ENCODE measurements around the gene S100A10.
A peak's percentile ranks its signal among the peaks of the same experiment; 100 is the strongest.

S100A10 gene

DNA sequence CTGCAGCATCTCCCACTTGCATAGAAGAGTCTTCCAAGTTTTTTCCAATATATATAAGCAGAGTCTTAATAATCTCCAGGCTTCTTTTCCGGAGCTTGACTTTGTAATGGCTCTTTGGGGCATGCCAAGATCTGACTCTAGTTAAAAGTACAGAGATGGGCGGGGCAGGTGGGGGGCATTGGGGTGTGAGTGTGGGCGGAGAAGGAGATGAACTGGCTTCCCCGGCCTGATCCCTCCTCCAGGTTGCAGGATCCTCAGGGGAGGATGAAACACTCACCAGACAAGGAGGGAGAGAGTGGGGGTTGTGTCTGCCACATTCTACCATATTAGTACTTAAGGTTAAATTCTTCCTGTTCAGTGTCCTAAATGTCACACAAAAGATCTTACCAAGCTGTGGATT is 23.0 kb downstream of the S100A10 start:
- no peaks in the 10 kb centered on the region for H3K36me3 ChIP-seq (replicated peaks)
- no peak overlapping the region for H3K4me3 ChIP-seq (ENCODE audit: low read depth, low read length)
- no peaks in the 10 kb centered on the region for H3K27me3 ChIP-seq (replicated peaks)
- TF ChIP-seq, protein P1, sequence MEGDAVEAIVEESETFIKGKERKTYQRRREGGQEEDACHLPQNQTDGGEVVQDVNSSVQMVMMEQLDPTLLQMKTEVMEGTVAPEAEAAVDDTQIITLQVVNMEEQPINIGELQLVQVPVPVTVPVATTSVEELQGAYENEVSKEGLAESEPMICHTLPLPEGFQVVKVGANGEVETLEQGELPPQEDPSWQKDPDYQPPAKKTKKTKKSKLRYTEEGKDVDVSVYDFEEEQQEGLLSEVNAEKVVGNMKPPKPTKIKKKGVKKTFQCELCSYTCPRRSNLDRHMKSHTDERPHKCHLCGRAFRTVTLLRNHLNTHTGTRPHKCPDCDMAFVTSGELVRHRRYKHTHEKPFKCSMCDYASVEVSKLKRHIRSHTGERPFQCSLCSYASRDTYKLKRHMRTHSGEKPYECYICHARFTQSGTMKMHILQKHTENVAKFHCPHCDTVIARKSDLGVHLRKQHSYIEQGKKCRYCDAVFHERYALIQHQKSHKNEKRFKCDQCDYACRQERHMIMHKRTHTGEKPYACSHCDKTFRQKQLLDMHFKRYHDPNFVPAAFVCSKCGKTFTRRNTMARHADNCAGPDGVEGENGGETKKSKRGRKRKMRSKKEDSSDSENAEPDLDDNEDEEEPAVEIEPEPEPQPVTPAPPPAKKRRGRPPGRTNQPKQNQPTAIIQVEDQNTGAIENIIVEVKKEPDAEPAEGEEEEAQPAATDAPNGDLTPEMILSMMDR (IDR thresholded peaks at IDR 0.05; ENCODE audit: low read depth, low read length, missing control alignments) = no peak
- in situ Hi-C loops (cut with HindIII; ENCODE audit: low pct_ligation_motif_present, low sequenced_read_pairs) = no loop called here
- DNase-seq = no peak
- H3K27ac ChIP-seq = no peak overlapping the region

DNA sequence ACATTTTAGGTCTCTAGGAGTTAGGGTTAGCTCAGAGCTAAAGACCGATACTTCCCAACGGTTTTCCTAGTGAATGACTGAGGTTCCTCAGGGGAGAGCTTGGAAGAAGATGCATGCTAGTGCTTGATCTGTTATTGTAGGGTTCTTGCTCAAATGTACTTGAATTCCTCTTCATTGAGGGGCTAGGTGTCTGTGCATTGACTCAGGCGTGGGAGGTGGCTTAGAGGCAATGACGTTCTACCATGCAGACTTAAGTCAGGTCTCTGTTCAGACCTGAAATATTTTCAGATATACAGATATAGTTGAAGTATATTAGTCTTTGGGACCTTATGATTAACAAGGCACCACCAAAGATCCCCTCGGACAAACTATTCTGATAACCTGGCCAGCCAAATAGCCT is 23.5 kb downstream of the S100A10 start:
- Histone ChIP-seq H3K27ac (no peak overlapping the region), H3K4me3 (ENCODE audit: low read depth, low read length) (no peak overlapping the region), H3K36me3 (replicated peaks) (no peaks in the 10 kb centered on the region), H3K27me3 (replicated peaks) (no peaks in the 10 kb centered on the region)
- in situ Hi-C loops (cut with HindIII; ENCODE audit: low pct_ligation_motif_present, low sequenced_read_pairs) = no loop called here
- TF ChIP-seq, protein P1 (IDR thresholded peaks at IDR 0.05; ENCODE audit: low read depth, low read length, missing control alignments) = no peak
- no peak for DNase-seq

DNA sequence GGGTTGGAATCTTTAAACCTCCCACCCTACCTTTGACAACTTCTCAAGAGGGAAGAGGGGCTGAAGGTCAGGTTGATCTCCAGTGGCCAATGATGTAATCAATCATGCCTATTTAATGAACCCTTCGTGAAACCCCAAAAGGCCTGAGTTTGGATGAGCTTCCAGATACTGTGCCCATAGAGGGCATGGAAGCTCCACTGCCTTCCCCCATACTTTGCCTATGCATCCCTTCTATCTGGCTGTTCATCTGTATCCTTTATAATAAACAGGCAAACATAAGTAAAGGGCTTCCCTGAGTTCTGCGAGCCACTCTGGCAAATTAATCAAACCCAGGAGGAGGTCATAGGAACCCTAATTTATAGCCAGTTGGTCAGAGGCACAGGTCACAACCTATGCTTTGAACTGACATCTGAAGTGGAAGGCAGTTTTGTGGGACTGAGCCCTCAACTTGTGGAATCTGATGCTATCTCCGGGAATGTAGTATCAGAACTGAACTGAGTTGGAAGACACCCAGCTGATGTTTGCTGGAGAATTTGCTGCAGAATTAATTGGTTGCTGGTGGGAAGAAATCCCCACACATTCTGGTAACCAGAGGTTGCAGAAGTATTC is 24.8 kb downstream of the S100A10 start:
- H3K4me3 ChIP-seq (ENCODE audit: low read depth, low read length) = no peak overlapping the region
- no peaks in the 10 kb centered on the region for H3K27me3 ChIP-seq (replicated peaks)
- no peak overlapping the region for H3K27ac ChIP-seq
- in situ Hi-C loops (cut with HindIII; ENCODE audit: low pct_ligation_motif_present, low sequenced_read_pairs) = no loop called here
- TF ChIP-seq, protein P1 (IDR thresholded peaks at IDR 0.05; ENCODE audit: low read depth, low read length, missing control alignments) = no peak
- DNase-seq = no peak
- no peaks in the 10 kb centered on the region for H3K36me3 ChIP-seq (replicated peaks)

DNA sequence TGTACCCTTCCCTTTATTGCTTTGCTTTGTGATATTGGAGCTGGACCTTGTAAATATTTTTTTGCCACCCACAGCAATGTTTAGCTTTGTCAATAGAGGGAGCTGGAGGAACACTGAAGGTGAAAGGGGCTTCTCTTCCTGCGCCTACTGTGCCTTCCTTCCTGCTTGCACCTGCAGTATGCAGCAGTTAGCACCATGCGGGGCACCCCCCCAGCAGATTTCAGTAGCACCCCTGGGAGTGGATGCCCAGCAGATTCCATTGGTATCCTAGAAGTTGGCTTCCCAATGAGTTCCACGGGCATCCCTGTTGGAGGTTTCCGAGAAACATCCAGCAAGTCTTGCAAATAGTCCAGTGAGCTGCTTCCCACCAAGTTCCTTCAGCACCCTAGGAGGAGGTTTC is 25.6 kb downstream of the S100A10 start:
- Histone ChIP-seq H3K27me3 (replicated peaks) (no peaks in the 10 kb centered on the region), H3K4me3 (ENCODE audit: low read depth, low read length) (no peak overlapping the region), H3K36me3 (replicated peaks) (no peaks in the 10 kb centered on the region), H3K27ac (no peak overlapping the region)
- in situ Hi-C loops (cut with HindIII; ENCODE audit: low pct_ligation_motif_present, low sequenced_read_pairs) = no loop called here
- TF ChIP-seq, protein P1 (IDR thresholded peaks at IDR 0.05; ENCODE audit: low read depth, low read length, missing control alignments) = peak; percentile 87
- peak; percentile 43 for DNase-seq

DNA sequence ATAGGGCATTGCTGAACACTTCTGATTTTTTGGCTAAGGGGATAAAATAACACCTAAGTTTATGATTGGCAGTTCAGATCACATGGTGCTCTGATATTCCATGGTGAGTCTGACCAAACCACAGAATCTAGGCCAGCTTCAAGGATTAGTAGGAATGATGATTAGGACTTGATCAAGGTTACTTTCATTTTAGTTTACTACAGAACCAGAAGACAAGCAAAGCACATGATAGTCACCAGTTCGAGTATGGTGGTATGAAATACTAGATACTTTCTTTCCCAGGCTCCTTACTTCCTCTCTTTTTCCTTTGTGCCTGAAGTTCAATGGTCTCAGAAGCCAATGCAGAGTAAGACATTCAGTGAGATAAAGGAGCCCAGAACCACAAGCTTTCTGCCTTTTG is 26.6 kb downstream of the S100A10 start:
- no peak overlapping the region for H3K27ac ChIP-seq
- in situ Hi-C loops (cut with HindIII; ENCODE audit: low pct_ligation_motif_present, low sequenced_read_pairs) = no loop called here
- no peaks in the 10 kb centered on the region for H3K36me3 ChIP-seq (replicated peaks)
- no peak overlapping the region for H3K4me3 ChIP-seq (ENCODE audit: low read depth, low read length)
- TF ChIP-seq, protein P1 (IDR thresholded peaks at IDR 0.05; ENCODE audit: low read depth, low read length, missing control alignments) = no peak
- no peaks in the 10 kb centered on the region for H3K27me3 ChIP-seq (replicated peaks)
- no peak for DNase-seq

DNA sequence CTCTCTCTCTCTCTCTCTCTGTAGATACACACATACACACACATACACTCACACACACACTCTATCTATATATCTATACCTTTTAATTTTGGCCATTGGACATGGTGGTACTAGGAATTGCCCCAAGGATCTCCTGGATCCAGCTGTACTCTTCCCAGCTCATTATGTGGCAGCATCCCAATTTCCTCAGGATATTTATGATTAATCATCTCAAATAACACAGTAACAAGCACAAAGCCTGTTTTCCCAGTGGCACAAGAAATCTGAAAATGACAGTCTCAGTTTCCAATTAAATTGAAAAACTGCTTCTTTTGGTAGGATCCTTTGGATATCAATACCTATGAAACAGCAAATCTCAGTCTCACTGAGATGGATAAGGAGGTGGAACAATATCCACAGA is 27.6 kb downstream of the S100A10 start:
- TF ChIP-seq, protein P1 (IDR thresholded peaks at IDR 0.05; ENCODE audit: low read depth, low read length, missing control alignments) = no peak
- no peak for DNase-seq
- no peak overlapping the region for H3K4me3 ChIP-seq (ENCODE audit: low read depth, low read length)
- in situ Hi-C loops (cut with HindIII; ENCODE audit: low pct_ligation_motif_present, low sequenced_read_pairs) = no loop called here
- H3K27me3 ChIP-seq (replicated peaks) = no peaks in the 10 kb centered on the region
- H3K27ac ChIP-seq = no peak overlapping the region
- H3K36me3 ChIP-seq (replicated peaks) = no peaks in the 10 kb centered on the region

Measured in brain microvascular endothelial cell (primary cell).